GM10248 (cell line): ENCODE measurements around the gene CDK5RAP2.

Experiments
- CTCF ChIA-PET: fragments of 300-600 bp; sonication (Branson Sonifier 250); formaldehyde crosslinking; extraction: SDS; loops from one replicate; lab custom pipeline; 2021; ENCODE audit warnings: antibody characterized with exemption; lab: Yijun Ruan, JAX
- POLR2A ChIA-PET: fragments of 350-650 bp; sonication (Branson Sonifier 250); formaldehyde crosslinking; extraction: SDS; loops from one replicate; lab custom pipeline; 2020; ENCODE audit warnings: antibody characterized with exemption; lab: Yijun Ruan, JAX
- DNase-seq: peaks from one replicate; pipeline ENCODE4 v3.0.0; 2012; ENCODE audit errors: extremely low spot score
- TF ChIP-seq, protein P1 (sequence below): IDR thresholded peaks from 2 replicates; pipeline ENCODE4 v1.5.1; 2012; ENCODE audit warnings: mild to moderate bottlenecking, low read depth; ENCODE audit errors: extremely low read depth, missing control alignments, control extremely low read depth

The CDK5RAP2 gene

DNA sequence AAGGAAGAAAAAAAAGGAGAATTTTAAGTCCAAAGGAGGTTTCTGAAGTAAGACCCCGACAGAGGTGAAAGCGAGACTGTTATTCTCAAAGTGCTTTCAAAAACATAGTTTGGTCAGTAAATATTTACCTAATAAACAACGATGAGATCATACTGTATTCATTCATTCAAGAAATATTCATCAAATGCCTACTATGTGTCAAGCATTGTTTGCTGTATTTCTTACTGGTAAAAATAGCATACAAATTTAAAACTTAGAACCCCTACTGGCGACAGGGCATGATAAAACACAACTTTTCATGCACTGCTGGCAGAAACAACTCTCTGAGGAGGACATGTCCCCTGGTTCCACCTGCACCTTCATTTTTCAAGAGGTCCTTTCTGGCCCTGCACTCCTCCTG is 190.7 kb downstream of the CDK5RAP2 start:
- POLR2A ChIA-PET = no interaction called here
- CTCF ChIA-PET = interaction anchor here (1.4 kb wide), 1 partner anchor 22 kb away, joined by 3 read pairs; no protein-coding TSS in a partner anchor
- TF ChIP-seq, protein P1, sequence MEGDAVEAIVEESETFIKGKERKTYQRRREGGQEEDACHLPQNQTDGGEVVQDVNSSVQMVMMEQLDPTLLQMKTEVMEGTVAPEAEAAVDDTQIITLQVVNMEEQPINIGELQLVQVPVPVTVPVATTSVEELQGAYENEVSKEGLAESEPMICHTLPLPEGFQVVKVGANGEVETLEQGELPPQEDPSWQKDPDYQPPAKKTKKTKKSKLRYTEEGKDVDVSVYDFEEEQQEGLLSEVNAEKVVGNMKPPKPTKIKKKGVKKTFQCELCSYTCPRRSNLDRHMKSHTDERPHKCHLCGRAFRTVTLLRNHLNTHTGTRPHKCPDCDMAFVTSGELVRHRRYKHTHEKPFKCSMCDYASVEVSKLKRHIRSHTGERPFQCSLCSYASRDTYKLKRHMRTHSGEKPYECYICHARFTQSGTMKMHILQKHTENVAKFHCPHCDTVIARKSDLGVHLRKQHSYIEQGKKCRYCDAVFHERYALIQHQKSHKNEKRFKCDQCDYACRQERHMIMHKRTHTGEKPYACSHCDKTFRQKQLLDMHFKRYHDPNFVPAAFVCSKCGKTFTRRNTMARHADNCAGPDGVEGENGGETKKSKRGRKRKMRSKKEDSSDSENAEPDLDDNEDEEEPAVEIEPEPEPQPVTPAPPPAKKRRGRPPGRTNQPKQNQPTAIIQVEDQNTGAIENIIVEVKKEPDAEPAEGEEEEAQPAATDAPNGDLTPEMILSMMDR = no peak
- DNase-seq = no peak

DNA sequence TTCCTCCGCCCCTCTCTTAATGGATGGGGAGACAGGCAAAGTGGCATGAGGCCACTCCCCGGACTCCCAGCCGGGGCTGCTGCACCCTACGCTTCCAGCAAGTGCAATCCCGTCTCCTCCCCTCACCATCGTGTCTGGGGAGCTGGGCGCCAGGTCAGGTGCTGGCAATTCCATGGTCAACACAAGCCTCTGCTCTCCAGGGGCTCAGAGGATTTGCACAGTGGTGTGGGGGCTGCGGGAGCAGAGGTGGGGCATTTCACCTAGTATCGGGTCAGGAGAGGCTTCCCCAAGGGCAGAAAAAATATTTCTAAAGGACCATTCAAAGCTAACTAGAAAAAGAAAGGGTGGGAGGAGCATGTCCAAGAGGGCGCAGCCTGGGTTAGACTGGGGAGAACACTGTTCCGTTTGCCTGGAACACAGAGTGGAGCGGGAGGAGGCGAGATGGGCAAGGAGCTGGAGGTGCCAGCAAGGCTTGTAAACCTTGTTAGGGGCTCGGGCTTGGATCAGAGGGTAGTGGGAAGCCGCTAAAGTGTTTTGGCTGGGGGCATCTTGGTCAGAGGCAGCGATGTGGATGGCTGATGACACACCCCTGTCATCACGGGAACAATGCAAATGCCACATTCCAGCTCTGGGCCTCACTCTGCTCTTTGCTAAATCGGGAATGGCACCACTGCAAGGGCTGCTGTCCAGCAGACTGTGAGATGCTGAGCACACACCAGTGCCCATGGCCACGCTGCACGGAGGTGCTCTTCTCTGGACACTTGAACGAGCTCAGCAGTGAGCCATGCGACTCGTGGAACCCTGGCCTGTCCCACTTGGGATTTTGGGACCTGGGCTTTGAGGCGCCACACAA is 191.7 kb downstream of the CDK5RAP2 start:
- no peak for DNase-seq
- ChIA-PET CTCF (interaction anchor here (1.4 kb wide), 1 partner anchor 23 kb away, joined by 3 read pairs; no protein-coding TSS in a partner anchor), POLR2A (no interaction called here)
- TF ChIP-seq, protein P1 = no peak

DNA sequence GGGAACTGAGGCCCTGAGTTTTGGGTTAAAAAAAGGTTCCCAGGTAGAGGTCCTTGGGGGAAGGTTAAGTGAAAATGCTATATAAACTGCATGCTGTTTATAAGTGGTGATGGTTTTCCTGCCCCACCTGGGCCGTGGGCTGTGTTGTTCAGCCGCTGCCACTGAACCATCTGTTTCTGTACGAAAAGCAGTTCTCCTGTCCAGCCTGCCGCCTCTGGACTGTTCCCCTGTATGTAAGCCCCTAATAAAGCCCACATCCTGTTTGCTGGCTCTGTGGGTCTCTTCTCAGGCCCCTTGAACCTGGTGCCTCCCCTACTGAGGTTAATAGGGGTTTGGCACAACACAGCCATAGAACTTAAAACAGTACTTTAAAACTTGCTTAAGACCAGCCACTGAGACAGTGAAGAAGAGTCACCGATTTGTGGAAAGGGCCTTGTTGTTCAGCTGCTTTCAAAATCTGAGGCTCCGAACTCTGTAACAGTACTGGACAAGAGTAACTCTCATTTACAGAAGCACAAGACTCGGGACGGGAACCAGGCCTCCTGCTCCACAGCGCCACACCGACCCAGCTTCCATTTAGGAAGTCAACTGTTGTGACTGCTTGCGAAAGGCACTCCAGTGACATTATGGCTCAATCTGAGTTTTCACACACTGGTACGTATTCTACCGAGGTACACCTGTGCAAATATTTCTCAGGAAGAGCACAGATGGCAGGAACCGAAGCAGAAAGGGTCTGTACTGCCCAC is 192.5 kb downstream of the CDK5RAP2 start:
- CTCF ChIA-PET = no interaction called here

DNA sequence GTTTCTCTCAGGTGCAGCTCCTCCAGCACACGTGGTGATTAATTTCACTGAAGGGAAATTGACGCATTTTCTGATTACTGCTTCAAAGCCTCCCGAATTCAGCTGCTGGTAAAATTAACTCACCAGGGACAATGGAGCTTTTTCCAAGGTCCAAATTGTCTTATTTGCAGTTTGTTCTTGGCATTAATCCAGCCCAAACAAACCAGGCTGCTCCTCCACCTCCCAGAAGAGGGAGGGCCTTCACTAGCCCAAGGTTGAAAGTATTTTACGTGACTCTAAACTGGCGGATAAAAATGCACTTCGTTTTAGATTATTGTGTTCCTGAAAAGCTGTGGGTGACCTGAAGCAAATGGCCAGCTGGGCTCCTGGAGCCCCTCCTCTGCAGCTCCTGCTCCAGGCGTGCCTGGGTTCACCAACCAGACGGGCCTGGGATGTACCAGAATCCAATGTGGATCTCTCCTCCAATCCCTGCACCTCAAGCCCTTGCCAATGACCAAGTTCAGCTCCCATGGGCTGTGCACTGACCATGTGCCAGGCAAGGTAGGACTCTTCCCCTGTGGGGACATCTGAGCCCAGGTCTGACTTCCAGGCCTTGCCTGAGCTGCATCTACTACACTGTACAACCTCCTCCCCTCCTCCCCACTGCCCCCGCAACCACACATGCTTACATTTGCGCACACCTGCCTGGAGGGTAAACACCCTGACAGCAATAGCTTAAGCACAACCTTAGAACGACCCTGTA is 193.4 kb downstream of the CDK5RAP2 start:
- TF ChIP-seq, protein P1 = no peak
- CTCF ChIA-PET = no interaction called here
- no peak for DNase-seq
- POLR2A ChIA-PET = no interaction called here

More for the DNA sequence above, 192.5 kb downstream of the CDK5RAP2 start:
- DNase-seq = no peak
- TF ChIP-seq, protein P1 = no peak
- POLR2A ChIA-PET = no interaction called here

DNA sequence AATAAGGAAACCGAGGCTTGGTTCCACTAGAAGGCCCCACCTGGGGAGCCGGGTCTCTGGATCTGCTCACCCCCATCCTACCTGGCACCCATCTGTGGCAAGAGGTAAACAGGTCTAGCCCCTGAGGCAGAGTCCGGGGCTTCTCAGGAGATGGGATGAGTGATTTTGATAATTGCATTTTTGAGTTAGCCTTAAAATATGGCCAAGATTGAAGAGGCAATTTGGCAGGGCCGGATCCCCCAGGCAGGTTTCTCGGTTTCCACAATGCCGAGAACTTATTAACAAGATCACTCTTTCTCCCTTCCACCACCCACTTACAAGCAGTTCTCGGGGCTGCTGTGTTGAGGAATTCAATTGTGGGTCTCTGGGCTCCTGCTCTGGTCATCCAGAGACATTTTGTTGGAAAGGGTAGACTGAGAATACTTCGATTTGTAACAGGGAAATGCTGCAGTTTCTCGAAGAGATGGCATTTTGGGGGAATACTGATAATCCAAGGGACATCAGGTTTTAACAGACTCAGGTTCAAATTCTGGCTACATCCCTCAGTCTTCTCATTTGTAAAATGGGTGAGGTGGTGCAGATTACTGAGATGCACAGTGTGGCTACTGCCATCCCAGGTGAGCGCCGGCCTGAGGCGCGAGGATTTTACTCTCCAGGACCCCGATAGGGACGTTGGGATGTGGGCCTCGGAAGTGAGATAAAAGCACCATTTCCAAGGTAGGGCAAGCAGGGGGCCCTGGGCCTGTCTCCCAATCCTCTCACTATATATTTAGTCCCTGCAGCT is 194.2 kb downstream of the CDK5RAP2 start:
- DNase-seq = no peak
- ChIA-PET POLR2A (no interaction called here), CTCF (no interaction called here)
- TF ChIP-seq, protein P1 = no peak
